ENCODE data around the gene TNIK. TPM values are rescaled to one million over a fixed set of nuclear protein-coding genes. Genes with fewer than 3 reads are reported as not detected.

Gene TNIK
- total and polyA plus RNA-seq, 2 of the 13 experiments (the other 11 are each of a cell fraction or from before 2014, with no cell fraction given), result 0.15 to 0.22 TPM

DNA sequence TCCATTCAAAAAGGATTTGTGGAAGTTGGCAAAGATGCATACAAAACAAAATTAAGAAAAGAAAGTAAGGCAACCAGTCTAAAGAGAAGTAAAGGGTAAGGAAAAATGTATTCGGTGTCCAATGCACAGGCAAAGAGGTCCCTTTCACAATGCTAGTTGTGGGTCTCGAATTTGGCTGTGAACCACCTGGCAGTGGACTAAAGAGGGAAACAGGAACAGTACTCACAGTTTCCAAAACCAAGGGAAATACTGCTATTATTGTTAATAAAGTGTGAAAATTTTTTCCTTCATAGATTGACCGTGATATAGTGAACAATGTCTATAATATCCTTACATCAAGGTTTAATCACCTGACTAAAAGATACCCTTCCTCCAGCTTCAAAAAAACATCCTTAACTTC lies 57.9 kb downstream of the TNIK start:
- H3K4me1 ChIP-seq (ENCODE audit: insufficient read depth, low read length), result no peaks in the 10 kb centered on the region
- no peak overlapping the region for H2AFZ ChIP-seq (ENCODE audit: low read length)
- 15% methylated on average over 3 of the region's 3 CpGs for WGBS (ENCODE audit: low lambda C conversion rate)
- no peak overlapping the region for H3K9ac ChIP-seq (ENCODE audit: insufficient read depth, low read depth, low read length)
- POLR2A ChIA-PET, result no interaction called here
- no peak for ATAC-seq
- no peak for FAIRE-seq
- no peak overlapping the region for H3K27ac ChIP-seq (ENCODE audit: extremely low read length, insufficient read depth, low read length)
- BruUV-seq (replicated peaks), result no TSS peak
- no peak overlapping the region for H3K4me3 ChIP-seq (replicated peaks in 1 of 3; ENCODE audit: insufficient read depth in 1 of 3, low read depth in 2 of 3, low read length in 3 of 3)
- H4K20me1 ChIP-seq (ENCODE audit: insufficient read depth, low read length), result no peaks in the 10 kb centered on the region
- in situ Hi-C loops (cut with HindIII; ENCODE audit: extremely low pct_ligation_motif_present, low pct_unique_long_range_greater_than_20kb) (no loop called here), intact Hi-C loops (cut with micrococcal nuclease; ENCODE audit: unreplicated experiment) (no loop called here)
- H3K27me3 ChIP-seq (ENCODE audit: control insufficient read depth in 1 of 2, insufficient read depth in 2 of 2, low read length in 2 of 2), result no peaks in the 10 kb centered on the region
- no peak overlapping the region for H3K4me2 ChIP-seq (ENCODE audit: low read depth, low read length)
- no peaks in the 10 kb centered on the region for H3K79me2 ChIP-seq (ENCODE audit: insufficient read depth, low read length)
- TF ChIP-seq JARID2 (CRISPR knock-in tag; IDR thresholded peaks at IDR 0.05; ENCODE audit: insufficient replicate concordance) (no peak), ZNF530 (CRISPR knock-in tag; IDR thresholded peaks at IDR 0.05; ENCODE audit: low read depth) (no peak), TARDBP (CRISPR knock-in tag; IDR thresholded peaks at IDR 0.05) (no peak), TP53 (CRISPR knock-in tag; conservative IDR thresholded peaks at IDR 0.05) (no peak), SRY (CRISPR knock-in tag; IDR thresholded peaks at IDR 0.05) (no peak), IRX3 (CRISPR knock-in tag; IDR thresholded peaks at IDR 0.05; ENCODE audit: borderline replicate concordance, low read depth) (no peak), ZSCAN29 (CRISPR knock-in tag; conservative IDR thresholded peaks at IDR 0.05) (no peak), KDM6A (CRISPR knock-in tag; IDR thresholded peaks at IDR 0.05; ENCODE audit: low read depth) (no peak), ZNF318 (CRISPR knock-in tag; IDR thresholded peaks at IDR 0.05) (no peak), TCF7L2 (IDR thresholded peaks at IDR 0.05; ENCODE audit: low read depth, low read length) (no peak), STAT6 (CRISPR knock-in tag; IDR thresholded peaks at IDR 0.05; ENCODE audit: borderline replicate concordance) (no peak)
- TF ChIP-seq, protein P1, sequence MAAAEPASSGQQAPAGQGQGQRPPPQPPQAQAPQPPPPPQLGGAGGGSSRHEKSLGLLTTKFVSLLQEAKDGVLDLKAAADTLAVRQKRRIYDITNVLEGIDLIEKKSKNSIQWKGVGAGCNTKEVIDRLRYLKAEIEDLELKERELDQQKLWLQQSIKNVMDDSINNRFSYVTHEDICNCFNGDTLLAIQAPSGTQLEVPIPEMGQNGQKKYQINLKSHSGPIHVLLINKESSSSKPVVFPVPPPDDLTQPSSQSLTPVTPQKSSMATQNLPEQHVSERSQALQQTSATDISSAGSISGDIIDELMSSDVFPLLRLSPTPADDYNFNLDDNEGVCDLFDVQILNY (CRISPR knock-in tag; conservative IDR thresholded peaks at IDR 0.05), result no peak
- no peaks in the 10 kb centered on the region for H3K9me3 ChIP-seq (ENCODE audit: low read length)
- no peaks in the 10 kb centered on the region for H3K36me3 ChIP-seq (replicated peaks in 1 of 2; ENCODE audit: control insufficient read depth in 1 of 2, insufficient read depth in 2 of 2, low read length in 2 of 2)
- no peak for DNase-seq (ENCODE audit: low spot score)
- CTCF ChIA-PET (ENCODE audit: low intra/inter-chr PET ratio, low total read pairs), result no interaction called here

Data from HepG2 (cell line).